EL (cell line): Measurements from ENCODE around the gene MYO7A.

Experiments used
- DNase-seq: peaks from one replicate; pipeline ENCODE4 v3.0.0-alpha.2; 2016

MYO7A gene

GRCh38 chr11:77127920-77128691, at the start of gene MYO7A:
MYO7A (plus strand) TSS chr11:77128246; CDS start chr11:77130635, 2,389 bp downstream.
- peak; percentile 46 for DNase-seq

GRCh38 chr11:77079666-77080065, 48.4 kb upstream of the MYO7A start:
- no peak for DNase-seq

GRCh38 chr11:77080643-77081210, 47.3 kb upstream of the MYO7A start:
- DNase-seq = peak; percentile 35

- no peak for DNase-seq
These were observed 46.6 kb upstream of the MYO7A start for GRCh38 chr11:77081381-77081851.

- DNase-seq = no peak
These were observed 45.8 kb upstream of the MYO7A start for GRCh38 chr11:77081976-77082836.

- no peak for DNase-seq
These were observed 45.0 kb upstream of the MYO7A start for GRCh38 chr11:77082838-77083565.

GRCh38 chr11:77083566-77084245, 44.3 kb upstream of the MYO7A start:
- no peak for DNase-seq

- no peak for DNase-seq
These were observed 43.4 kb upstream of the MYO7A start for GRCh38 chr11:77084581-77085191.

GRCh38 chr11:77085652-77086051, 42.4 kb upstream of the MYO7A start:
- no peak for DNase-seq

- DNase-seq = no peak
These were observed 41.2 kb upstream of the MYO7A start for GRCh38 chr11:77086521-77087472.

GRCh38 chr11:77087723-77088225, 40.3 kb upstream of the MYO7A start:
- DNase-seq = no peak

- no peak for DNase-seq
These were observed 39.6 kb upstream of the MYO7A start for GRCh38 chr11:77088236-77089003.

- no peak for DNase-seq
These were observed 39.0 kb upstream of the MYO7A start for GRCh38 chr11:77089004-77089545.

GRCh38 chr11:77090046-77090372, 38.0 kb upstream of the MYO7A start:
- DNase-seq = no peak

GRCh38 chr11:77090373-77091111, 37.5 kb upstream of the MYO7A start:
- no peak for DNase-seq

- peak; percentile 64 for DNase-seq
These were observed 36.7 kb upstream of the MYO7A start for GRCh38 chr11:77091146-77091940.

- DNase-seq = no peak
These were observed 35.7 kb upstream of the MYO7A start for GRCh38 chr11:77092382-77092781.
